Spleen (tissue), 7 donors: ENCODE results near the gene MACIR.

Source experiments
- CTCF ChIP-seq, 11 experiments: fragments of 200-600 bp in 7 of 11; fragments of 450-650 bp in 4 of 11; sonication (generic) in 4 of 11; IDR thresholded peaks in 8 of 11; conservative IDR thresholded peaks in 3 of 11; 1 replicate in 7 of 11; 2 replicates in 4 of 11; pipeline versions ENCODE4 v1.4.0 to v1.8.0; 2016 to 2021; ENCODE audit warnings: antibody characterized with exemption in 11 of 11, inconsistent platforms in 4 of 11, mild to moderate bottlenecking in 1 of 11
- POLR2AphosphoS5 ChIP-seq, 3 donors: sonication (generic); formaldehyde crosslinking; IDR thresholded peaks; one replicate each; pipeline ENCODE4 v1.5.1; 2017; ENCODE audit warnings: antibody characterized with exemption in 3 of 3
- donor health status: DM: no; HTN: no; CAD: no; lungs with moderate emphysema.
- donor health status: DM: no; HTN: no; CAD: no.
- donor health status: DM: no; HTN: no; CAD: no.

- TF ChIP-seq CTCF (IDR thresholded peaks at IDR 0.05 in 8 of 11, conservative IDR thresholded peaks at IDR 0.05 in 3 of 11), result no peak
- no peak for TF ChIP-seq POLR2AphosphoS5 (IDR thresholded peaks at IDR 0.05)
Measured at GRCh38 chr5:103263054-103263453, 4.5 kb downstream of the MACIR start.
